HEK293T (cell line): ENCODE measurements around the gene EIF4G3.

Experiments
- BHLHE40 ChIP-seq: fragments of 450-650 bp; IDR thresholded peaks from 2 replicates; pipeline ENCODE4 v1.6.1; 2016; ENCODE audit warnings: mild to moderate bottlenecking, moderate library complexity, borderline replicate concordance
- CTBP1 ChIP-seq: fragments of 450-650 bp; IDR thresholded peaks from 2 replicates; pipeline ENCODE4 v1.6.1; 2016; ENCODE audit warnings: borderline replicate concordance
- ELF4 ChIP-seq: fragments of 450-650 bp; IDR thresholded peaks from 2 replicates; pipeline ENCODE4 v1.6.1; 2017; ENCODE audit warnings: antibody characterized with exemption
- FOXA1 ChIP-seq: fragments of 450-650 bp; IDR thresholded peaks from 2 replicates; pipeline ENCODE4 v1.6.1; 2016; ENCODE audit warnings: mild to moderate bottlenecking
- FOXK2 ChIP-seq: fragments of 450-650 bp; IDR thresholded peaks from 2 replicates; pipeline ENCODE4 v1.6.1; 2016; ENCODE audit warnings: mild to moderate bottlenecking
- FOXM1 ChIP-seq: fragments of 450-650 bp; IDR thresholded peaks from 2 replicates; pipeline ENCODE4 v1.6.1; 2017; ENCODE audit warnings: mild to moderate bottlenecking, borderline replicate concordance
- HDGF ChIP-seq: fragments of 450-650 bp; IDR thresholded peaks from 2 replicates; pipeline ENCODE4 v1.6.1; 2017; ENCODE audit warnings: antibody characterized with exemption, borderline replicate concordance
- NFRKB ChIP-seq: fragments of 450-650 bp; IDR thresholded peaks from 2 replicates; pipeline ENCODE4 v1.6.1; 2016; ENCODE audit warnings: mild to moderate bottlenecking, moderate library complexity
- SP1 ChIP-seq: fragments of 450-650 bp; IDR thresholded peaks from 2 replicates; pipeline ENCODE4 v1.6.1; 2017
- SUZ12 ChIP-seq: fragments of 450-650 bp; IDR thresholded peaks from 2 replicates; pipeline ENCODE4 v1.6.1; 2016; ENCODE audit warnings: mild to moderate bottlenecking
- TARDBP ChIP-seq: fragments of 450-650 bp; IDR thresholded peaks from 2 replicates; pipeline ENCODE4 v1.6.1; 2016

DNA sequence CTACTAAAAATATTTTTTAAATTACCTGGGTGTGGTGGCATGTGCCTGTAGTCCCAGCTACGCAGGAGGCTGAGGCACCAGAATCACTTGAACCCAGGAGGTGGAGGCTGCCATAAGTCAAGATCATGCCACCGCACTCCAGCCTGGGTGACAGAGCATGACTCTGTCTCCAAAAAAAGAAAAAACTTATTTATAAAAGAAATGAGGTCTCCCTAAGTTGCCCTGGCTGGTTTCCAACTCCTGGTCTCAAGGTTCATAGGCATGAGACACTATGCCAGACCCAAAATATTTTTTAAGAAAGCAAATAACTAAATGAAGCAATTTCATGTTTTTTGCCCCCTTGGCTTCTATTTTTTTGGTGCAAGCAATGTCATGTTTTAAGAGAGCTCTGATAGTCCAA is 32.9 kb downstream of the EIF4G3 start:
- TF ChIP-seq SUZ12 = no peak
- TF ChIP-seq FOXM1 = no peak
- no peak for TF ChIP-seq HDGF
- no peak for TF ChIP-seq BHLHE40
- no peak for TF ChIP-seq ELF4
- TF ChIP-seq FOXK2 = no peak
- TF ChIP-seq CTBP1 = no peak
- TF ChIP-seq FOXA1 = no peak
- TF ChIP-seq NFRKB = no peak
- no peak for TF ChIP-seq TARDBP
- no peak for TF ChIP-seq SP1
